RWPE2 (cell line): ENCODE data around the gene CFAP100.

Experiments
- ATAC-seq: fragments of 200-7000 bp; cut with Tn5 transposase; 3 replicates; pipeline ENCODE4 v1.9.1; 2021; ENCODE audit warnings: low read depth
- DNase-seq: peaks from one replicate; pipeline ENCODE4 v3.0.0-alpha.2; 2020; ENCODE audit warnings: low spot score
- H3K27ac ChIP-seq: fragments of 450-650 bp; 2 replicates; pipeline ENCODE4 v1.5.1; 2017; ENCODE audit warnings: mild to moderate bottlenecking; ENCODE audit not compliant: poor library complexity, severe bottlenecking
- H3K27me3 ChIP-seq: fragments of 250-450 bp; sonication (Bioruptor Pico); 2 replicates; pipeline ENCODE4 v1.5.1; 2021; ENCODE audit warnings: mild to moderate bottlenecking, moderate library complexity; ENCODE audit not compliant: insufficient read depth, poor library complexity, severe bottlenecking
- H3K36me3 ChIP-seq: fragments of 250-450 bp; sonication (Bioruptor Pico); 2 replicates; pipeline ENCODE4 v1.5.1; 2020; ENCODE audit warnings: low read depth, mild to moderate bottlenecking, moderate library complexity
- H3K4me1 ChIP-seq: fragments of 250-450 bp; sonication (Bioruptor Pico); 2 replicates; pipeline ENCODE4 v1.5.1; 2021; ENCODE audit warnings: mild to moderate bottlenecking, moderate library complexity; ENCODE audit not compliant: insufficient read depth, poor library complexity, severe bottlenecking
- H3K4me3 ChIP-seq: fragments of 250-450 bp; sonication (Bioruptor Pico); 2 replicates; pipeline ENCODE4 v1.5.1; 2021; ENCODE audit warnings: mild to moderate bottlenecking, moderate library complexity; ENCODE audit not compliant: severe bottlenecking
- H3K9me3 ChIP-seq: fragments of 250-450 bp; sonication (Bioruptor Pico); 2 replicates; pipeline ENCODE4 v1.5.1; 2021; ENCODE audit warnings: mild to moderate bottlenecking, moderate library complexity; ENCODE audit not compliant: severe bottlenecking
- TF ChIP-seq, protein P1 (sequence below): fragments of 450-650 bp; IDR thresholded peaks from one replicate; pipeline ENCODE4 v1.5.1; 2017; ENCODE audit warnings: mild to moderate bottlenecking, moderate library complexity; ENCODE audit not compliant: poor library complexity, severe bottlenecking

CFAP100 gene

DNA sequence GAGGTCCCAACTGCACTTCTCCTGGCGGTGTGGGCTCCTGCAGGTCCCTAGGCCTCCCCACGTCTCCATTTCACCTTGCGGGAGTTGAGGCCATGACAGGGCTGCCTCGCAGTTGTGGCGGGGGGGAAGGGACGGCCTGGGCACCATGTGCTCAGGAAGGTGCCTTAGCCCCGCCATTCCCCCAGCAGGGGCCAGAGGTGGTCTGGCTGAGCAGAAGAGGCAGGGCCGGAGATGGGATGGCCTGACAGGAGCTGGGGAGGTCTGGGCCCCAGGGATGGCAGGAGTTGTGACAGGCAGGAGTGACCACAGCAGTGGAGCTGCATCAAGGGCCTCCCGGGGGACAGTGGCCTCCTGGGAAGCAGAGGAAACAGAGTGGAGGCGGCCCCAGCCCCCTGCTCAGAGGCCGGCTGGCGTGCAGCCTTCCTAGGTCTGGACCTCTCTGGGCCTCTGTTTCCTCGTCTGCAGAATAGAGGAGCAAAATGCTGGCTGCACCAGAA is 18.8 kb upstream of the CFAP100 start:
- H3K27ac ChIP-seq, result no peak overlapping the region
- H3K27me3 ChIP-seq, result no peaks in the 10 kb centered on the region
- H3K36me3 ChIP-seq, result no peaks in the 10 kb centered on the region
- TF ChIP-seq, protein P1, sequence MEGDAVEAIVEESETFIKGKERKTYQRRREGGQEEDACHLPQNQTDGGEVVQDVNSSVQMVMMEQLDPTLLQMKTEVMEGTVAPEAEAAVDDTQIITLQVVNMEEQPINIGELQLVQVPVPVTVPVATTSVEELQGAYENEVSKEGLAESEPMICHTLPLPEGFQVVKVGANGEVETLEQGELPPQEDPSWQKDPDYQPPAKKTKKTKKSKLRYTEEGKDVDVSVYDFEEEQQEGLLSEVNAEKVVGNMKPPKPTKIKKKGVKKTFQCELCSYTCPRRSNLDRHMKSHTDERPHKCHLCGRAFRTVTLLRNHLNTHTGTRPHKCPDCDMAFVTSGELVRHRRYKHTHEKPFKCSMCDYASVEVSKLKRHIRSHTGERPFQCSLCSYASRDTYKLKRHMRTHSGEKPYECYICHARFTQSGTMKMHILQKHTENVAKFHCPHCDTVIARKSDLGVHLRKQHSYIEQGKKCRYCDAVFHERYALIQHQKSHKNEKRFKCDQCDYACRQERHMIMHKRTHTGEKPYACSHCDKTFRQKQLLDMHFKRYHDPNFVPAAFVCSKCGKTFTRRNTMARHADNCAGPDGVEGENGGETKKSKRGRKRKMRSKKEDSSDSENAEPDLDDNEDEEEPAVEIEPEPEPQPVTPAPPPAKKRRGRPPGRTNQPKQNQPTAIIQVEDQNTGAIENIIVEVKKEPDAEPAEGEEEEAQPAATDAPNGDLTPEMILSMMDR, result no peak
- DNase-seq, result peak; percentile 39
- H3K9me3 ChIP-seq, result no peaks in the 10 kb centered on the region
- ATAC-seq, result no peak
- H3K4me1 ChIP-seq, result no peaks in the 10 kb centered on the region
- H3K4me3 ChIP-seq, result no peak overlapping the region

DNA sequence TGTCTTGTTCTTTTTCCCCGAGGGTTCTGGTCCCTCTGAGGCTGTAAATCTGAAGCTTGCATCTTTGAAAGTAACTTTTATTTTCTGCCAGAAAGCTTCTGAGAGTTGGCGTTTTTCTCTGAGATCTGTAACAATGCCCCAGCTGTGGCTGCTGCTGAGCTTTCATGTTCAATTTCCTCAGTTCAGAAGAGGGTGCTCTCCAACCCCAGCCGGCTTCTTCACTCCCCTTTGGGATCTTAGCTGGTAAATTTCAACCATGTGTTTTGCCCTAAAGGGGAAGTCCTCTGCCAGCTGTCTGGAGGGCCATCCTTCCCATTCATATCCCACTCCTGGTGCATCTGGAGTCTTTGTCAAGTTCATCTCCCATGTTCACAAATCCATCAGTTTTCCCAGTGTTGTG is 18.3 kb upstream of the CFAP100 start:
- TF ChIP-seq, protein P1, result no peak
- H3K27me3 ChIP-seq, result no peaks in the 10 kb centered on the region
- peak; percentile 6 for DNase-seq
- H3K4me3 ChIP-seq, result no peak overlapping the region
- no peak for ATAC-seq
- no peak overlapping the region for H3K27ac ChIP-seq
- no peaks in the 10 kb centered on the region for H3K36me3 ChIP-seq
- no peaks in the 10 kb centered on the region for H3K9me3 ChIP-seq
- H3K4me1 ChIP-seq, result no peaks in the 10 kb centered on the region

DNA sequence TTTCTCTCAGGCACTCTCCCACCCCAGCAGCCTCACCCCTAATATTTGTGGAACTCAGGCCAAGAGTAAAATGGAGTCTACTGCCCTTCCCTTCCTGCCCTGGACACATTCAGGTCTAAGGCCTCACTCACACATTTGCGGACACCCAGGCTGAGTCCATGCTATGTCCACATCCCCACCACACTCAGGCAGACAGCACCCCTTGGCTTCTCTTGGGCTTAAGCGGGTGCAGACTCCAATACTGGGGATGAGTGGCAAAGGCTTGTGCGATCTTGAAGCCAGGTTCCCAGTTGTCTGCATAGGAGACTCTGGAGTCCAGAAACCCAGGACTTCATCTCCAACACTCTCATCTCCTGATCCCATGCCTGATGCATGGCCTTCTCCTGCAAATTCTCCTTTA is 17.5 kb upstream of the CFAP100 start:
- no peak overlapping the region for H3K4me3 ChIP-seq
- no peaks in the 10 kb centered on the region for H3K4me1 ChIP-seq
- H3K9me3 ChIP-seq, result no peaks in the 10 kb centered on the region
- TF ChIP-seq, protein P1, result no peak
- ATAC-seq (no peak), DNase-seq (peak; percentile 22)
- no peaks in the 10 kb centered on the region for H3K36me3 ChIP-seq
- H3K27ac ChIP-seq, result no peak overlapping the region
- H3K27me3 ChIP-seq, result no peaks in the 10 kb centered on the region

DNA sequence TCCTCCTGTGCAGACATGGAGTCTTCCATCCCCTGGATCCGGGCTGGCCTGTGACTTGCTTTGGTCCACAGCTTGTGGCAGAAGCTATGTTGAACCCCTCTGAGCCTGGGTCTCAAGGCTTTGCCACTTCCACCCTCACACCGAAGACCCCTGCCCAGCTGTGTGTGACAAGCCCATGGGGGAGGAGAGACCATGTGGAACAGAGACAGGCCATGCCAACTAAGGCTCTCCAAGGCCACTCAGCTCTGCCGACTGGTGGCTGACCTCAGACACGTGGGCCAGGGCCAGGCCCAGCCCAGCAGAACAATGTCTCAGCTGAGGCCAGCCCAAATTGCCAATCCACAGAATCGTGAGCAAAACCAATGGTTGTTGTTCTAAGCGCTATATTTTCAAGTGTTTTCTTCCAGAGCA is 16.4 kb upstream of the CFAP100 start:
- ATAC-seq, result no peak
- no peaks in the 10 kb centered on the region for H3K9me3 ChIP-seq
- TF ChIP-seq, protein P1, result no peak
- DNase-seq, result peak; percentile 50
- no peaks in the 10 kb centered on the region for H3K36me3 ChIP-seq
- no peak overlapping the region for H3K27ac ChIP-seq
- H3K4me3 ChIP-seq, result no peak overlapping the region
- no peaks in the 10 kb centered on the region for H3K4me1 ChIP-seq
- H3K27me3 ChIP-seq, result no peaks in the 10 kb centered on the region

DNA sequence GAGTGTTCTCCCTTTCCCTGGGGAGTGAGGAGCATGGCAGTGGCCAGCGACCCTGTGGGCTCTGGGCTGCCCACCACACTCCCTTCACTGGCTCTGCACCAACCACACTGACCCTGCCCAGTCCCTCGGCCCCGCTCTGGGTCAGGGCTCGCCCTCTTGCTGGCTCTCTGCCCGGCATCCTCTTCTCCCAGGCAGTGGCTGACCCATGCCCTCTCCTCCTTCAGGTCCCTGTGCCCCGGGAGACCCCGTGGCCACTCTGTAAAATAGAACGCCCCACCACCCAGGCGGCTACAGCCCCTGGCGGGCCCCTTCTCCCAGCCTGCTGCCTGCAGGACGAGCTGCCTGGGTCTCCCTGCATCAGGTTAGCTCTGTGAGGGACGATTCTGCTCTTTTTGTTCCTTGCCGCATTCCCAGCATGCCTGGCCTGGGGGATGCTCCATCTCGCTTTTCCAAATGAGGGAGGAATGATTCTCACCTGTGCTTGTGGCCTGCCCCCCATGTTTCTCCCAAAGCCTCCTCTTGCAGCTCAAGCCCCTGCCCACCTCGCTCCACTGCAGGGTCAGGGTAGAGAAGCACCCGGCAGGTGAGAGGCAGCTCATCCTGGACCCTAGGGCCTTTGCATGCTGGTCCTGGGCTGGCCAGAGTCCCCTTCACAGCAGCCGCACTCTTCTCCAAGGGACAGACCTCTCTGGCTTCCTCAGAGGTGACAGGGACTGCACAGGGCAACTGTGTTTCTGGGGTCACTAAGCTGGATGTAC is 14.5 kb upstream of the CFAP100 start:
- no peak for ATAC-seq
- DNase-seq, result no peak
- no peaks in the 10 kb centered on the region for H3K4me1 ChIP-seq
- no peak overlapping the region for H3K27ac ChIP-seq
- TF ChIP-seq, protein P1, result no peak
- no peaks in the 10 kb centered on the region for H3K9me3 ChIP-seq
- no peaks in the 10 kb centered on the region for H3K27me3 ChIP-seq
- H3K36me3 ChIP-seq, result no peaks in the 10 kb centered on the region
- no peak overlapping the region for H3K4me3 ChIP-seq
